A673 (cell line): ENCODE measurements around the gene MBD3.

Source experiments
- CTCF ChIP-seq: fragments of 300-800, 200-600 bp; sonication (generic); conservative IDR thresholded peaks from 2 replicates; pipeline ENCODE4 v1.5.1; 2017; ENCODE audit warnings: low read depth, mild to moderate bottlenecking, antibody characterized with exemption, low read length, moderate library complexity, mixed read lengths
- EZH2 ChIP-seq: fragments of 200-600 bp; sonication (generic); IDR thresholded peaks from 2 replicates; pipeline ENCODE4 v1.6.1; 2017; ENCODE audit warnings: borderline replicate concordance, low read depth, mild to moderate bottlenecking, mixed read lengths, antibody characterized with exemption, low read length; ENCODE audit not compliant: poor library complexity, severe bottlenecking

GRCh38 chr19:1636325-1637236 is 43.9 kb upstream of the MBD3 start:
- TF ChIP-seq CTCF (no peak), EZH2 (no peak)
